WTC11 (cell line): Measurements from ENCODE around the gene TERF2IP. TPM values are rescaled to one million over a fixed set of nuclear protein-coding genes. Genes with fewer than 3 reads are reported as not detected.

Source experiments
- ATAC-seq: fragments of 200-7000 bp; cut with Tn5 transposase; 2 replicates; pipeline ENCODE4 v1.10.0; 2021; ENCODE audit warnings: mild to moderate bottlenecking, moderate library complexity
- CTCF ChIA-PET: fragments of 300-600 bp; sonication (Branson Sonifier 250); formaldehyde crosslinking; loops from one replicate; lab custom pipeline; 2021; ENCODE audit warnings: antibody characterized with exemption; lab: Charles Lee
- POLR2A ChIA-PET: fragments of 350-600 bp; sonication (Branson Sonifier 250); formaldehyde crosslinking; loops from one replicate; lab custom pipeline; 2021; ENCODE audit warnings: antibody characterized with exemption; lab: Charles Lee
- DNase-seq: peaks from one replicate; pipeline ENCODE4 v3.0.0; 2021; ENCODE audit warnings: low spot score
- H3K27ac Mint-ChIP-seq: 2 replicates; pipeline ENCODE4 v1.8.0; 2021; ENCODE audit warnings: mixed read lengths
- H3K27me3 Mint-ChIP-seq: 2 replicates; pipeline ENCODE4 v1.8.0; 2021; ENCODE audit warnings: low read depth, mild to moderate bottlenecking, moderate library complexity, mixed read lengths
- H3K36me3 Mint-ChIP-seq: 2 replicates; pipeline ENCODE4 v1.8.0; 2021; ENCODE audit warnings: mixed read lengths
- H3K4me1 Mint-ChIP-seq: 2 replicates; pipeline ENCODE4 v1.8.0; 2022; ENCODE audit warnings: mixed read lengths
- H3K4me3 Mint-ChIP-seq: 2 replicates; pipeline ENCODE4 v1.8.0; 2021; ENCODE audit warnings: mild to moderate bottlenecking, moderate library complexity, mixed read lengths
- H3K9me3 Mint-ChIP-seq: 2 replicates; pipeline ENCODE4 v1.8.0; 2021; ENCODE audit warnings: mixed read lengths
- ATF6 ChIP-seq: sonication (generic); formaldehyde crosslinking; IDR thresholded peaks from 2 replicates; pipeline ENCODE4 v1.8.1; 2023; ENCODE audit warnings: mild to moderate bottlenecking, missing genetic modification reagents
- E2F1 ChIP-seq: sonication (generic); formaldehyde crosslinking; IDR thresholded peaks from 2 replicates; pipeline ENCODE4 v1.8.0; 2022; ENCODE audit warnings: mild to moderate bottlenecking, missing genetic modification reagents
- ESRRA ChIP-seq: sonication (generic); formaldehyde crosslinking; IDR thresholded peaks from 2 replicates; pipeline ENCODE4 v1.8.1; 2022; ENCODE audit warnings: mild to moderate bottlenecking, missing genetic modification reagents, borderline replicate concordance
- FOXK1 ChIP-seq: sonication (generic); formaldehyde crosslinking; IDR thresholded peaks from 2 replicates; pipeline ENCODE4 v1.8.0; 2022; ENCODE audit warnings: mild to moderate bottlenecking, moderate library complexity, missing genetic modification reagents
- GABPB1 ChIP-seq: sonication (generic); formaldehyde crosslinking; IDR thresholded peaks from 2 replicates; pipeline ENCODE4 v1.8.1; 2023; ENCODE audit warnings: mild to moderate bottlenecking, missing genetic modification reagents
- GRHL2 ChIP-seq: fragments of 250-450 bp; sonication (Bioruptor Pico); IDR thresholded peaks from 2 replicates; pipeline ENCODE4 v1.8.0; 2022; ENCODE audit warnings: mild to moderate bottlenecking, moderate library complexity; ENCODE audit not compliant: insufficient replicate concordance, severe bottlenecking
- MYBL2 ChIP-seq: sonication (generic); formaldehyde crosslinking; IDR thresholded peaks from 2 replicates; pipeline ENCODE4 v1.8.1; 2023; ENCODE audit warnings: mild to moderate bottlenecking, moderate library complexity, missing genetic modification reagents
- NR2C2 ChIP-seq: sonication (generic); formaldehyde crosslinking; IDR thresholded peaks from 2 replicates; pipeline ENCODE4 v1.8.0; 2022; ENCODE audit warnings: mild to moderate bottlenecking, missing genetic modification reagents
- OVOL2 ChIP-seq: fragments of 250-450 bp; sonication (Bioruptor Pico); IDR thresholded peaks from 2 replicates; pipeline ENCODE4 v1.9.0; 2021; ENCODE audit warnings: mild to moderate bottlenecking, borderline replicate concordance
- ZBTB21 ChIP-seq: sonication (generic); formaldehyde crosslinking; IDR thresholded peaks from 2 replicates; pipeline ENCODE4 v1.8.1; 2023; ENCODE audit warnings: mild to moderate bottlenecking, missing genetic modification reagents, borderline replicate concordance
- ZNF232 ChIP-seq: sonication (generic); formaldehyde crosslinking; IDR thresholded peaks from 2 replicates; pipeline ENCODE4 v1.8.0; 2022; ENCODE audit warnings: mild to moderate bottlenecking, missing genetic modification reagents
- ZNF317 ChIP-seq: sonication (generic); formaldehyde crosslinking; IDR thresholded peaks from 2 replicates; pipeline ENCODE4 v1.8.1; 2023; ENCODE audit warnings: low read depth, mild to moderate bottlenecking, moderate library complexity, missing genetic modification reagents, borderline replicate concordance
- ZNF423 ChIP-seq: fragments of 250-450 bp; sonication (Bioruptor Pico); IDR thresholded peaks from 2 replicates; pipeline ENCODE4 v2.1.2; 2022; ENCODE audit warnings: mild to moderate bottlenecking, moderate library complexity
- ZNF512 ChIP-seq: sonication (generic); formaldehyde crosslinking; IDR thresholded peaks from 2 replicates; pipeline ENCODE4 v1.8.1; 2022; ENCODE audit warnings: missing genetic modification reagents, borderline replicate concordance
- ZNF532 ChIP-seq: fragments of 250-450 bp; sonication (Bioruptor Pico); IDR thresholded peaks from 2 replicates; pipeline ENCODE4 v1.9.0; 2021; ENCODE audit warnings: mild to moderate bottlenecking, borderline replicate concordance
- total RNA-seq: library from RNA; stranded (reverse); gene quantifications from 3 replicates; pipeline ENCODE4 v1.2.3, GENCODE V29; 2021

TERF2IP gene
- total RNA-seq, 1 experiment from 2014 or later, result 14.7 TPM

GRCh38 chr16:75617121-75617520 lies 30.5 kb upstream of the TERF2IP start:
- POLR2A ChIA-PET, result no interaction called here
- DNase-seq, result no peak
- Mint-ChIP-seq H3K4me3 (no peak overlapping the region), H3K27me3 (no peaks in the 10 kb centered on the region), H3K9me3 (no peaks in the 10 kb centered on the region), H3K27ac (no peak overlapping the region), H3K36me3 (peaks cover 66% of the 10 kb centered on the region), H3K4me1 (peaks cover 12% of the 10 kb centered on the region)
- TF ChIP-seq ZNF532 (CRISPR knock-in tag), result no peak
- no peak for TF ChIP-seq ATF6 (CRISPR knock-in tag)
- TF ChIP-seq FOXK1, result no peak
- TF ChIP-seq MYBL2 (CRISPR knock-in tag), result no peak
- TF ChIP-seq ZNF317 (CRISPR knock-in tag), result no peak
- CTCF ChIA-PET, result no interaction called here
- ATAC-seq, result no peak

- no peak for ATAC-seq
Measured at GRCh38 chr16:75618780-75619179, 28.8 kb upstream of the TERF2IP start.

More at GRCh38 chr16:75618780-75619179, 28.8 kb upstream of the TERF2IP start:
- TF ChIP-seq ZBTB21 (no peak), GRHL2 (no peak), ZNF423 (CRISPR knock-in tag) (no peak), GABPB1 (CRISPR knock-in tag) (no peak), ZNF512 (CRISPR knock-in tag) (no peak), ZNF532 (CRISPR knock-in tag) (no peak), E2F1 (CRISPR knock-in tag) (no peak), ESRRA (CRISPR knock-in tag) (no peak), MYBL2 (CRISPR knock-in tag) (no peak), OVOL2 (CRISPR knock-in tag) (no peak), ZNF232 (CRISPR knock-in tag) (no peak), NR2C2 (no peak)
- Mint-ChIP-seq H3K9me3 (no peaks in the 10 kb centered on the region), H3K4me3 (no peak overlapping the region), H3K27ac (no peak overlapping the region), H3K36me3 (peaks cover 51% of the 10 kb centered on the region), H3K4me1 (peaks cover 15% of the 10 kb centered on the region), H3K27me3 (no peaks in the 10 kb centered on the region)
- DNase-seq, result no peak
- CTCF ChIA-PET, result interaction anchor here (0.7 kb wide), 1 partner anchor 102 kb away, joined by 3 read pairs; no protein-coding TSS in a partner anchor
- POLR2A ChIA-PET, result no interaction called here
